ENCODE data around the gene CROCC.
"Not testable (repeated sequence)": the region's sequence is repeated elsewhere in the genome, so short reads cannot be mapped to it uniquely, and the experiment has no call there.

CROCC gene

GRCh38 chr1:16918936-16919665 lies 2.6 kb upstream of the CROCC start:
- not testable (repeated sequence) for DNase-seq

GRCh38 chr1:16920951-16921350 lies 780 bp upstream of the CROCC start:
- DNase-seq = no peak

- no peak for DNase-seq
Observed at GRCh38 chr1:16922466-16922865, 735 bp downstream of the CROCC start.

- no peak for DNase-seq
Observed at GRCh38 chr1:16922885-16923431, 1.2 kb downstream of the CROCC start.

- no peak for DNase-seq
Observed at GRCh38 chr1:16924216-16924918, 2.6 kb downstream of the CROCC start.

GRCh38 chr1:16924919-16925477 lies 3.3 kb downstream of the CROCC start:
- DNase-seq = no peak

GRCh38 chr1:16925635-16926490 lies 4.1 kb downstream of the CROCC start:
- no peak for DNase-seq

- peak; percentile 23 for DNase-seq
Observed at GRCh38 chr1:16926491-16927073, 4.9 kb downstream of the CROCC start.

GRCh38 chr1:16927256-16927655 lies 5.5 kb downstream of the CROCC start:
- DNase-seq = no peak

GRCh38 chr1:16927711-16928485 lies 6.2 kb downstream of the CROCC start:
- no peak for DNase-seq

- DNase-seq = not testable (repeated sequence)
Observed at GRCh38 chr1:16929146-16930041, 7.7 kb downstream of the CROCC start.

- DNase-seq = not testable (repeated sequence)
Observed at GRCh38 chr1:16931206-16931934, 9.6 kb downstream of the CROCC start.

GRCh38 chr1:16933945-16934344 lies 12.2 kb downstream of the CROCC start:
- DNase-seq = not testable (repeated sequence)

GRCh38 chr1:16936580-16936979 lies 14.8 kb downstream of the CROCC start:
- not testable (repeated sequence) for DNase-seq

- DNase-seq = no peak
Observed at GRCh38 chr1:16938351-16939321, 16.9 kb downstream of the CROCC start.

GRCh38 chr1:16939386-16940180 lies 17.9 kb downstream of the CROCC start:
- DNase-seq = not testable (repeated sequence)

- no peak for DNase-seq
Observed at GRCh38 chr1:16944038-16944437, 22.3 kb downstream of the CROCC start.

- not testable (repeated sequence) for DNase-seq
Observed at GRCh38 chr1:16945512-16945911, 23.8 kb downstream of the CROCC start.

Measured in NCI-H1436 (cell line).